ENCODE results near the gene OGFOD1. TPM values are rescaled to one million over a fixed set of nuclear protein-coding genes. Genes with fewer than 3 reads are reported as not detected.
A peak's percentile ranks its signal among the peaks of the same experiment; 100 is the strongest.

Gene OGFOD1
- total RNA-seq, 1 donor from 2014 or later = 21.4 TPM

GRCh38 chr16:56417138-56417537, 34.2 kb upstream of the OGFOD1 start:
- peaks cover 21 to 30% (median 22%) of the 10 kb centered on the region in 3 donors for H3K4me1 ChIP-seq (ENCODE audit: control insufficient read depth in 3 of 3, insufficient read depth in 3 of 3, low read length in 3 of 3)
- H3K9ac ChIP-seq (ENCODE audit: low read depth in 1 of 3, low read length in 3 of 3) = no peak overlapping the region
- H3K9me3 ChIP-seq (ENCODE audit: control insufficient read depth in 3 of 3, low read length in 3 of 3) = no peaks in the 10 kb centered on the region
- no peaks in the 10 kb centered on the region for H3K27me3 ChIP-seq (ENCODE audit: control insufficient read depth in 3 of 3, insufficient read depth in 3 of 3, low read length in 3 of 3)
- no peak overlapping the region for H3K4me3 ChIP-seq (ENCODE audit: low read length in 3 of 3)
- H3K27ac ChIP-seq (ENCODE audit: low read depth, low read length) = no peak overlapping the region
- peaks cover 0 to 6% (median 3%) of the 10 kb centered on the region in 3 donors for H3K36me3 ChIP-seq (ENCODE audit: control insufficient read depth in 3 of 3, insufficient read depth in 3 of 3, low read length in 3 of 3)

GRCh38 chr16:56419740-56420548, 31.4 kb upstream of the OGFOD1 start:
- H3K9me3 ChIP-seq (ENCODE audit: control insufficient read depth in 3 of 3, low read length in 3 of 3) = no peaks in the 10 kb centered on the region
- no peaks in the 10 kb centered on the region for H3K36me3 ChIP-seq (ENCODE audit: control insufficient read depth in 3 of 3, insufficient read depth in 3 of 3, low read length in 3 of 3)
- H3K27me3 ChIP-seq (ENCODE audit: control insufficient read depth in 3 of 3, insufficient read depth in 3 of 3, low read length in 3 of 3) = no peaks in the 10 kb centered on the region
- no peak overlapping the region for H3K27ac ChIP-seq (ENCODE audit: low read depth, low read length)
- H3K4me1 ChIP-seq (ENCODE audit: control insufficient read depth in 3 of 3, insufficient read depth in 3 of 3, low read length in 3 of 3) = peaks cover 37 to 42% (median 37%) of the 10 kb centered on the region in 3 donors
- H3K4me3 ChIP-seq (ENCODE audit: low read length in 3 of 3) = no peak overlapping the region
- H3K9ac ChIP-seq (ENCODE audit: low read depth in 1 of 3, low read length in 3 of 3) = no peak overlapping the region

GRCh38 chr16:56420613-56421012, 30.7 kb upstream of the OGFOD1 start:
- Histone ChIP-seq H3K36me3 (ENCODE audit: control insufficient read depth in 3 of 3, insufficient read depth in 3 of 3, low read length in 3 of 3) (no peaks in the 10 kb centered on the region), H3K27ac (ENCODE audit: low read depth, low read length) (no peak overlapping the region), H3K4me1 (ENCODE audit: control insufficient read depth in 3 of 3, insufficient read depth in 3 of 3, low read length in 3 of 3) (peaks cover 31 to 36% (median 33%) of the 10 kb centered on the region in 3 donors), H3K9me3 (ENCODE audit: control insufficient read depth in 3 of 3, low read length in 3 of 3) (no peaks in the 10 kb centered on the region), H3K27me3 (ENCODE audit: control insufficient read depth in 3 of 3, insufficient read depth in 3 of 3, low read length in 3 of 3) (no peaks in the 10 kb centered on the region), H3K4me3 (ENCODE audit: low read length in 3 of 3) (no peak overlapping the region), H3K9ac (ENCODE audit: low read depth in 1 of 3, low read length in 3 of 3) (no peak overlapping the region)

- H3K9me3 ChIP-seq (ENCODE audit: control insufficient read depth in 3 of 3, low read length in 3 of 3) = no peaks in the 10 kb centered on the region
- no peak overlapping the region for H3K9ac ChIP-seq (ENCODE audit: low read depth in 1 of 3, low read length in 3 of 3)
- H3K4me1 ChIP-seq (ENCODE audit: control insufficient read depth in 3 of 3, insufficient read depth in 3 of 3, low read length in 3 of 3) = peaks cover 28 to 33% (median 31%) of the 10 kb centered on the region in 3 donors
- no peak overlapping the region for H3K4me3 ChIP-seq (ENCODE audit: low read length in 3 of 3)
- no peaks in the 10 kb centered on the region for H3K27me3 ChIP-seq (ENCODE audit: control insufficient read depth in 3 of 3, insufficient read depth in 3 of 3, low read length in 3 of 3)
- H3K27ac ChIP-seq (ENCODE audit: low read depth, low read length) = no peak overlapping the region
- H3K36me3 ChIP-seq (ENCODE audit: control insufficient read depth in 3 of 3, insufficient read depth in 3 of 3, low read length in 3 of 3) = no peaks in the 10 kb centered on the region
These were observed 30.0 kb upstream of the OGFOD1 start for GRCh38 chr16:56421313-56421712.

- Histone ChIP-seq H3K27me3 (ENCODE audit: control insufficient read depth in 3 of 3, insufficient read depth in 3 of 3, low read length in 3 of 3) (no peaks in the 10 kb centered on the region), H3K9me3 (ENCODE audit: control insufficient read depth in 3 of 3, low read length in 3 of 3) (no peaks in the 10 kb centered on the region), H3K9ac (ENCODE audit: low read depth in 1 of 3, low read length in 3 of 3) (peak overlapping the region in 2 of 3 donors; percentile 25 to 66), H3K4me1 (ENCODE audit: control insufficient read depth in 3 of 3, insufficient read depth in 3 of 3, low read length in 3 of 3) (peaks cover 28 to 33% (median 31%) of the 10 kb centered on the region in 3 donors), H3K27ac (ENCODE audit: low read depth, low read length) (no peak overlapping the region), H3K36me3 (ENCODE audit: control insufficient read depth in 3 of 3, insufficient read depth in 3 of 3, low read length in 3 of 3) (no peaks in the 10 kb centered on the region), H3K4me3 (ENCODE audit: low read length in 3 of 3) (no peak overlapping the region)
These were observed 29.2 kb upstream of the OGFOD1 start for GRCh38 chr16:56421976-56422669.

- Histone ChIP-seq H3K36me3 (ENCODE audit: control insufficient read depth in 3 of 3, insufficient read depth in 3 of 3, low read length in 3 of 3) (no peaks in the 10 kb centered on the region), H3K27ac (ENCODE audit: low read depth, low read length) (no peak overlapping the region), H3K9me3 (ENCODE audit: control insufficient read depth in 3 of 3, low read length in 3 of 3) (no peaks in the 10 kb centered on the region), H3K4me3 (ENCODE audit: low read length in 3 of 3) (peak overlapping the region in 1 of 3 donors; percentile 21), H3K27me3 (ENCODE audit: control insufficient read depth in 3 of 3, insufficient read depth in 3 of 3, low read length in 3 of 3) (no peaks in the 10 kb centered on the region), H3K9ac (ENCODE audit: low read depth in 1 of 3, low read length in 3 of 3) (peak overlapping the region in 2 of 3 donors; percentile 25 to 66), H3K4me1 (ENCODE audit: control insufficient read depth in 3 of 3, insufficient read depth in 3 of 3, low read length in 3 of 3) (peaks cover 28 to 33% (median 31%) of the 10 kb centered on the region in 3 donors)
These were observed 28.4 kb upstream of the OGFOD1 start for GRCh38 chr16:56422896-56423441.

GRCh38 chr16:56423584-56424403, 27.6 kb upstream of the OGFOD1 start:
- Histone ChIP-seq H3K27me3 (ENCODE audit: control insufficient read depth in 3 of 3, insufficient read depth in 3 of 3, low read length in 3 of 3) (no peaks in the 10 kb centered on the region), H3K9ac (ENCODE audit: low read depth in 1 of 3, low read length in 3 of 3) (peak overlapping the region; percentile 60 to 80 (median 74)), H3K4me1 (ENCODE audit: control insufficient read depth in 3 of 3, insufficient read depth in 3 of 3, low read length in 3 of 3) (peaks cover 28 to 33% (median 31%) of the 10 kb centered on the region in 3 donors), H3K9me3 (ENCODE audit: control insufficient read depth in 3 of 3, low read length in 3 of 3) (no peaks in the 10 kb centered on the region), H3K36me3 (ENCODE audit: control insufficient read depth in 3 of 3, insufficient read depth in 3 of 3, low read length in 3 of 3) (peaks cover 0 to 1% (median 0%) of the 10 kb centered on the region in 3 donors), H3K4me3 (ENCODE audit: low read length in 3 of 3) (peak overlapping the region; percentile 76 to 81 (median 80)), H3K27ac (ENCODE audit: low read depth, low read length) (peak overlapping the region; percentile 83)

- H3K4me3 ChIP-seq (ENCODE audit: low read length in 3 of 3) = peak overlapping the region; percentile 76 to 81 (median 80)
- H3K27ac ChIP-seq (ENCODE audit: low read depth, low read length) = peak overlapping the region; percentile 83
- H3K27me3 ChIP-seq (ENCODE audit: control insufficient read depth in 3 of 3, insufficient read depth in 3 of 3, low read length in 3 of 3) = no peaks in the 10 kb centered on the region
- H3K9ac ChIP-seq (ENCODE audit: low read depth in 1 of 3, low read length in 3 of 3) = peak overlapping the region; percentile 60 to 80 (median 74)
- H3K4me1 ChIP-seq (ENCODE audit: control insufficient read depth in 3 of 3, insufficient read depth in 3 of 3, low read length in 3 of 3) = peaks cover 24 to 33% (median 31%) of the 10 kb centered on the region in 3 donors
- H3K36me3 ChIP-seq (ENCODE audit: control insufficient read depth in 3 of 3, insufficient read depth in 3 of 3, low read length in 3 of 3) = peaks cover 0 to 3% (median 0%) of the 10 kb centered on the region in 3 donors
- H3K9me3 ChIP-seq (ENCODE audit: control insufficient read depth in 3 of 3, low read length in 3 of 3) = no peaks in the 10 kb centered on the region
These were observed 27.0 kb upstream of the OGFOD1 start for GRCh38 chr16:56424404-56424764.

GRCh38 chr16:56424791-56425438, 26.4 kb upstream of the OGFOD1 start:
- Histone ChIP-seq H3K9ac (ENCODE audit: low read depth in 1 of 3, low read length in 3 of 3) (peak overlapping the region; percentile 74 to 92 (median 86)), H3K4me3 (ENCODE audit: low read length in 3 of 3) (peak overlapping the region; percentile 65 to 81 (median 80)), H3K27me3 (ENCODE audit: control insufficient read depth in 3 of 3, insufficient read depth in 3 of 3, low read length in 3 of 3) (no peaks in the 10 kb centered on the region), H3K27ac (ENCODE audit: low read depth, low read length) (peak overlapping the region; percentile 83), H3K4me1 (ENCODE audit: control insufficient read depth in 3 of 3, insufficient read depth in 3 of 3, low read length in 3 of 3) (peaks cover 21 to 33% (median 29%) of the 10 kb centered on the region in 3 donors), H3K36me3 (ENCODE audit: control insufficient read depth in 3 of 3, insufficient read depth in 3 of 3, low read length in 3 of 3) (peaks cover 0 to 3% (median 0%) of the 10 kb centered on the region in 3 donors), H3K9me3 (ENCODE audit: control insufficient read depth in 3 of 3, low read length in 3 of 3) (no peaks in the 10 kb centered on the region)
